ENCODE measurements around the gene SLC4A11. TPM values are rescaled to one million over a fixed set of nuclear protein-coding genes. Genes with fewer than 3 reads are reported as not detected.
A peak's percentile ranks its signal among the peaks of the same experiment; 100 is the strongest.

The SLC4A11 gene
- total RNA-seq, 1 experiment from 2014 or later: 1.1 TPM

- Histone ChIP-seq H3K36me3 (ENCODE audit: insufficient read depth, low read length, poor library complexity, severe bottlenecking) (no peaks in the 10 kb centered on the region), H3K9me3 (ENCODE audit: low read depth, low read length, poor library complexity, severe bottlenecking) (no peaks in the 10 kb centered on the region), H3K4me1 (ENCODE audit: insufficient read depth, low read length, poor library complexity, severe bottlenecking) (peaks cover 9% of the 10 kb centered on the region), H3K27me3 (replicated peaks; ENCODE audit: insufficient read depth, low read depth, low read length, poor library complexity) (peaks cover 44% of the 10 kb centered on the region), H3K4me3 (ENCODE audit: low read depth, low read length, poor library complexity, severe bottlenecking) (peak overlapping the region; percentile 48), H3K27ac (ENCODE audit: low read depth, low read length, poor library complexity, severe bottlenecking) (no peak overlapping the region)
- ChIA-PET CTCF (interaction anchor here (0.7 kb wide), 1 partner anchor 19 kb away, joined by 3 read pairs; no protein-coding TSS in a partner anchor), POLR2A (ENCODE audit: low non-redundant PET) (no interaction called here)
- intact Hi-C loops (cut with micrococcal nuclease; ENCODE audit: unreplicated experiment): no loop called here
- no TSS peak for BruUV-seq (replicated peaks)
- TF ChIP-seq CTCF (conservative IDR thresholded peaks at IDR 0.05; ENCODE audit: low read depth, low read length): no peak
- TF ChIP-seq EZH2 (IDR thresholded peaks at IDR 0.05; ENCODE audit: borderline replicate concordance, low read depth, low read length, poor library complexity, severe bottlenecking): peak; percentile 35
- no peak for DNase-seq (ENCODE audit: low spot score)
Measured at GRCh38 chr20:3237958-3238615, 903 bp downstream of the SLC4A11 start.

GRCh38 chr20:3237011-3237957 lies 1.7 kb downstream of the SLC4A11 start:
- no peak overlapping the region for H3K4me3 ChIP-seq (ENCODE audit: low read depth, low read length, poor library complexity, severe bottlenecking)
- intact Hi-C loops (cut with micrococcal nuclease; ENCODE audit: unreplicated experiment): no loop called here
- H3K27me3 ChIP-seq (replicated peaks; ENCODE audit: insufficient read depth, low read depth, low read length, poor library complexity): peaks cover 44% of the 10 kb centered on the region
- H3K27ac ChIP-seq (ENCODE audit: low read depth, low read length, poor library complexity, severe bottlenecking): no peak overlapping the region
- BruUV-seq (replicated peaks): no TSS peak
- H3K9me3 ChIP-seq (ENCODE audit: low read depth, low read length, poor library complexity, severe bottlenecking): no peaks in the 10 kb centered on the region
- POLR2A ChIA-PET (ENCODE audit: low non-redundant PET): no interaction called here
- peaks cover 9% of the 10 kb centered on the region for H3K4me1 ChIP-seq (ENCODE audit: insufficient read depth, low read length, poor library complexity, severe bottlenecking)
- no peaks in the 10 kb centered on the region for H3K36me3 ChIP-seq (ENCODE audit: insufficient read depth, low read length, poor library complexity, severe bottlenecking)
- no peak for DNase-seq (ENCODE audit: low spot score)
- TF ChIP-seq EZH2 (IDR thresholded peaks at IDR 0.05; ENCODE audit: borderline replicate concordance, low read depth, low read length, poor library complexity, severe bottlenecking) (no peak), CTCF (conservative IDR thresholded peaks at IDR 0.05; ENCODE audit: low read depth, low read length) (no peak)
- CTCF ChIA-PET: no interaction called here

- no peak for DNase-seq (ENCODE audit: low spot score)
- Histone ChIP-seq H3K4me1 (ENCODE audit: insufficient read depth, low read length, poor library complexity, severe bottlenecking) (peaks cover 9% of the 10 kb centered on the region), H3K36me3 (ENCODE audit: insufficient read depth, low read length, poor library complexity, severe bottlenecking) (no peaks in the 10 kb centered on the region), H3K9me3 (ENCODE audit: low read depth, low read length, poor library complexity, severe bottlenecking) (no peaks in the 10 kb centered on the region), H3K27me3 (replicated peaks; ENCODE audit: insufficient read depth, low read depth, low read length, poor library complexity) (peaks cover 41% of the 10 kb centered on the region), H3K4me3 (ENCODE audit: low read depth, low read length, poor library complexity, severe bottlenecking) (no peak overlapping the region), H3K27ac (ENCODE audit: low read depth, low read length, poor library complexity, severe bottlenecking) (no peak overlapping the region)
- POLR2A ChIA-PET (ENCODE audit: low non-redundant PET): no interaction called here
- CTCF ChIA-PET: no interaction called here
- intact Hi-C loops (cut with micrococcal nuclease; ENCODE audit: unreplicated experiment): no loop called here
- no peak for TF ChIP-seq EZH2 (IDR thresholded peaks at IDR 0.05; ENCODE audit: borderline replicate concordance, low read depth, low read length, poor library complexity, severe bottlenecking)
- no peak for TF ChIP-seq CTCF (conservative IDR thresholded peaks at IDR 0.05; ENCODE audit: low read depth, low read length)
- no TSS peak for BruUV-seq (replicated peaks)
Measured at GRCh38 chr20:3235666-3236324, 3.2 kb downstream of the SLC4A11 start.

Measured in A673 (cell line).